ENCODE measurements around the gene KATNB1. TPM values are rescaled to one million over a fixed set of nuclear protein-coding genes. Genes with fewer than 3 reads are reported as not detected.

Gene KATNB1
- total RNA-seq, 1 experiment from 2014 or later: 30.6 TPM

DNA sequence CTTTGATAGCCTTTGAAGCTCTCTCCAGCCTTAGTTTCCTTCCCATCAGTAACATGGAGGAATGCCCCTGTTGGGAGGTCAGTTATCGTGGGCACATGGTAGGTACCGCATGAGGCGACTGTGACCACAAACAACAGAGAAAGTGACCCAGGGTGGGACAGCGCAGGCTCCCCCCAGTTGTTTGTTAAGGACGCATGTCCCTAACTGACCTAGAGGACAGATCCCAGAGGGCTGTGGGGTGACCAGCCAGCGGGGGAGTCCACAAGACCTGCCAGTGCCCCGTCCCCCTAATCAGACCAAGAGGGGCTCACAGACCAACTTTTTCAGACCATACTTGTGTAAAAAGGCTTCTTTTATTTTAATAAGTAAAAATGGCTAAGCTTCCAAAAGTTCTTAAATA lies 22.3 kb downstream of the KATNB1 start:
- no peak for DNase-seq (ENCODE audit: unreplicated experiment)
- peaks cover 18% of the 10 kb centered on the region for H3K36me3 Mint-ChIP-seq (ENCODE audit: insufficient read depth, unreplicated experiment)
- H3K4me3 Mint-ChIP-seq (ENCODE audit: unreplicated experiment): no peak overlapping the region
- TF ChIP-seq, protein P1, sequence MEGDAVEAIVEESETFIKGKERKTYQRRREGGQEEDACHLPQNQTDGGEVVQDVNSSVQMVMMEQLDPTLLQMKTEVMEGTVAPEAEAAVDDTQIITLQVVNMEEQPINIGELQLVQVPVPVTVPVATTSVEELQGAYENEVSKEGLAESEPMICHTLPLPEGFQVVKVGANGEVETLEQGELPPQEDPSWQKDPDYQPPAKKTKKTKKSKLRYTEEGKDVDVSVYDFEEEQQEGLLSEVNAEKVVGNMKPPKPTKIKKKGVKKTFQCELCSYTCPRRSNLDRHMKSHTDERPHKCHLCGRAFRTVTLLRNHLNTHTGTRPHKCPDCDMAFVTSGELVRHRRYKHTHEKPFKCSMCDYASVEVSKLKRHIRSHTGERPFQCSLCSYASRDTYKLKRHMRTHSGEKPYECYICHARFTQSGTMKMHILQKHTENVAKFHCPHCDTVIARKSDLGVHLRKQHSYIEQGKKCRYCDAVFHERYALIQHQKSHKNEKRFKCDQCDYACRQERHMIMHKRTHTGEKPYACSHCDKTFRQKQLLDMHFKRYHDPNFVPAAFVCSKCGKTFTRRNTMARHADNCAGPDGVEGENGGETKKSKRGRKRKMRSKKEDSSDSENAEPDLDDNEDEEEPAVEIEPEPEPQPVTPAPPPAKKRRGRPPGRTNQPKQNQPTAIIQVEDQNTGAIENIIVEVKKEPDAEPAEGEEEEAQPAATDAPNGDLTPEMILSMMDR (IDR thresholded peaks at IDR 0.05; ENCODE audit: unreplicated experiment): no peak
- H3K9me3 Mint-ChIP-seq (ENCODE audit: unreplicated experiment): no peaks in the 10 kb centered on the region
- H3K4me1 Mint-ChIP-seq (ENCODE audit: insufficient read depth, unreplicated experiment): no peaks in the 10 kb centered on the region
- no peaks in the 10 kb centered on the region for H3K27me3 Mint-ChIP-seq (ENCODE audit: insufficient read depth, unreplicated experiment)
- intact Hi-C loops (cut with micrococcal nuclease): loop anchor here (1.0 to 5.0 kb wide), 4 partner anchors 44 to 242 kb away; partner anchors contain the start of genes KIFC3 and ZNF319
- H3K27ac Mint-ChIP-seq (ENCODE audit: low read depth, unreplicated experiment): no peak overlapping the region
- POLR2A ChIA-PET: interaction anchor here (1.1 to 2.1 kb wide), 2 partner anchors 22 to 58 kb away, joined by 3 to 10 read pairs; partner anchors contain the start of gene KATNB1
- CTCF ChIA-PET: interaction anchor here (0.6 to 7.9 kb wide), 31 partner anchors 9 to 993 kb away, joined by 3 to 109 read pairs (median 4); no protein-coding TSS in a partner anchor
- no TSS peak for BruUV-seq (replicated peaks)

- H3K4me3 Mint-ChIP-seq (ENCODE audit: unreplicated experiment): no peak overlapping the region
- ChIA-PET POLR2A (interaction anchor here (2.1 kb wide), 1 partner anchor 23 kb away, joined by 10 read pairs; the partner anchor contains the start of gene KATNB1), CTCF (interaction anchor here (0.6 to 7.9 kb wide), 21 partner anchors 8 to 243 kb away, joined by 3 to 109 read pairs (median 4); no protein-coding TSS in a partner anchor)
- TF ChIP-seq, protein P1 (IDR thresholded peaks at IDR 0.05; ENCODE audit: unreplicated experiment): no peak
- H3K4me1 Mint-ChIP-seq (ENCODE audit: insufficient read depth, unreplicated experiment): no peaks in the 10 kb centered on the region
- intact Hi-C loops (cut with micrococcal nuclease): loop anchor here (5.0 kb wide), 1 partner anchor 44 kb away; the partner anchor contains the start of gene KIFC3
- BruUV-seq (replicated peaks): TSS peak; percentile 82
- DNase-seq (ENCODE audit: unreplicated experiment): no peak
- H3K27ac Mint-ChIP-seq (ENCODE audit: low read depth, unreplicated experiment): no peak overlapping the region
- H3K9me3 Mint-ChIP-seq (ENCODE audit: unreplicated experiment): no peaks in the 10 kb centered on the region
- H3K27me3 Mint-ChIP-seq (ENCODE audit: insufficient read depth, unreplicated experiment): no peaks in the 10 kb centered on the region
- H3K36me3 Mint-ChIP-seq (ENCODE audit: insufficient read depth, unreplicated experiment): peaks cover 18% of the 10 kb centered on the region
These were observed 23.0 kb downstream of the KATNB1 start for GRCh38 chr16:57758331-57759117.

DNA sequence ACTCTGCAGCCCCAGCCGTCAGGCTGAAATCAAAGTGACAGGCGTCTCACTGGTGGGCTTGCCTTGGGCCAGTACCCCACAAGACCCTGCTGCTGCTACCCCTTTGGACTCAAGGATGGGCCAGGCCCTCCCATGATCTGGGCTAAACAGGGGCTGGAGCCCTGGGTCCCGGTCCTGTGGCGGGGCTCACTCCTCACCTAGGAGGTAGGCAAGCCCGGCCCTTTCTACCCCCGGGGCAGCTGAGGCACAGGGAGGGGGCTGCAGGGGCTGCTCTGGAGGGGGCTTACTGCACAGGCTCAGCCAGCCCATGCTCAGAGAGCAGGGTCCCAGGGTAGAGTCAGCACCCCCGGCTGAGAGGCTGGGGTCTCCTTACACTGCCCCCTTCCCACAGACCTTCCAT lies 23.6 kb downstream of the KATNB1 start:
- POLR2A ChIA-PET: no interaction called here
- no peak overlapping the region for H3K4me3 Mint-ChIP-seq (ENCODE audit: unreplicated experiment)
- H3K9me3 Mint-ChIP-seq (ENCODE audit: unreplicated experiment): no peaks in the 10 kb centered on the region
- intact Hi-C loops (cut with micrococcal nuclease): loop anchor here (5.0 kb wide), 1 partner anchor 43 kb away; the partner anchor contains the start of gene KIFC3
- no peak for DNase-seq (ENCODE audit: unreplicated experiment)
- no TSS peak for BruUV-seq (replicated peaks)
- CTCF ChIA-PET: interaction anchor here (0.7 to 7.9 kb wide), 3 partner anchors 54 to 175 kb away, joined by 3 to 109 read pairs (median 3); no protein-coding TSS in a partner anchor
- H3K4me1 Mint-ChIP-seq (ENCODE audit: insufficient read depth, unreplicated experiment): peaks cover 3% of the 10 kb centered on the region
- no peaks in the 10 kb centered on the region for H3K27me3 Mint-ChIP-seq (ENCODE audit: insufficient read depth, unreplicated experiment)
- no peak overlapping the region for H3K27ac Mint-ChIP-seq (ENCODE audit: low read depth, unreplicated experiment)
- TF ChIP-seq, protein P1 (IDR thresholded peaks at IDR 0.05; ENCODE audit: unreplicated experiment): no peak
- peaks cover 18% of the 10 kb centered on the region for H3K36me3 Mint-ChIP-seq (ENCODE audit: insufficient read depth, unreplicated experiment)

Data from MCF 10A (cell line).